ENCODE measurements around the gene LRRC4C. TPM values are rescaled to one million over a fixed set of nuclear protein-coding genes. Genes with fewer than 3 reads are reported as not detected.
"Not testable (repeated sequence)": the region's sequence is repeated elsewhere in the genome, so short reads cannot be mapped to it uniquely, and the experiment has no call there.

LRRC4C gene
- total RNA-seq, 1 donor from 2014 or later = 0.62 TPM

- intact Hi-C loops (cut with DNase I) = no loop called here
- DNase-seq (no peak), ATAC-seq (ENCODE audit: poor library complexity) (no peak)
Observed at GRCh38 chr11:40701027-40701426, 758.4 kb downstream of the LRRC4C start.

GRCh38 chr11:40689823-40690222, 769.6 kb downstream of the LRRC4C start:
- intact Hi-C loops (cut with DNase I) = no loop called here
- ATAC-seq (ENCODE audit: poor library complexity) = no peak
- DNase-seq = no peak

GRCh38 chr11:40688369-40688768, 771.1 kb downstream of the LRRC4C start:
- DNase-seq = no peak
- no peak for ATAC-seq (ENCODE audit: poor library complexity)
- intact Hi-C loops (cut with DNase I) = no loop called here

GRCh38 chr11:40686765-40687164, 772.7 kb downstream of the LRRC4C start:
- intact Hi-C loops (cut with DNase I) = no loop called here
- ATAC-seq (ENCODE audit: poor library complexity) = no peak
- DNase-seq = no peak

- DNase-seq (no peak), ATAC-seq (ENCODE audit: poor library complexity) (no peak)
- intact Hi-C loops (cut with DNase I) = no loop called here
Observed at GRCh38 chr11:40683010-40683409, 776.4 kb downstream of the LRRC4C start.

GRCh38 chr11:40679276-40679675, 780.2 kb downstream of the LRRC4C start:
- intact Hi-C loops (cut with DNase I) = no loop called here
- DNase-seq = no peak
- no peak for ATAC-seq (ENCODE audit: poor library complexity)

GRCh38 chr11:40647295-40647694, 812.2 kb downstream of the LRRC4C start:
- no peak for ATAC-seq (ENCODE audit: poor library complexity)
- intact Hi-C loops (cut with DNase I) = no loop called here

GRCh38 chr11:40642284-40642683, 817.2 kb downstream of the LRRC4C start:
- no peak for DNase-seq
- no peak for ATAC-seq (ENCODE audit: poor library complexity)
- intact Hi-C loops (cut with DNase I) = no loop called here

More at GRCh38 chr11:40647295-40647694, 812.2 kb downstream of the LRRC4C start:
- no peak for DNase-seq

- DNase-seq (no peak), ATAC-seq (ENCODE audit: poor library complexity) (no peak)
- intact Hi-C loops (cut with DNase I) = no loop called here
Observed at GRCh38 chr11:40619654-40620053, 839.8 kb downstream of the LRRC4C start.

- intact Hi-C loops (cut with DNase I) = no loop called here
- no peak for DNase-seq
- ATAC-seq (ENCODE audit: poor library complexity) = no peak
Observed at GRCh38 chr11:40606800-40607199, 852.7 kb downstream of the LRRC4C start.

- DNase-seq (no peak), ATAC-seq (ENCODE audit: poor library complexity) (no peak)
- intact Hi-C loops (cut with DNase I) = no loop called here
Observed at GRCh38 chr11:40602866-40603552, 856.4 kb downstream of the LRRC4C start.

- no peak for ATAC-seq (ENCODE audit: poor library complexity)
- no peak for DNase-seq
- intact Hi-C loops (cut with DNase I) = no loop called here
Observed at GRCh38 chr11:40597546-40598113, 861.8 kb downstream of the LRRC4C start.

- intact Hi-C loops (cut with DNase I) = no loop called here
- no peak for DNase-seq
- ATAC-seq (ENCODE audit: poor library complexity) = no peak
Observed at GRCh38 chr11:40573254-40573891, 886.1 kb downstream of the LRRC4C start.

- intact Hi-C loops (cut with DNase I) = no loop called here
- no peak for ATAC-seq (ENCODE audit: poor library complexity)
Observed at GRCh38 chr11:40569947-40570531, 889.4 kb downstream of the LRRC4C start.

GRCh38 chr11:40567392-40567791, 892.1 kb downstream of the LRRC4C start:
- no peak for DNase-seq
- no peak for ATAC-seq (ENCODE audit: poor library complexity)
- intact Hi-C loops (cut with DNase I) = no loop called here

More at GRCh38 chr11:40569947-40570531, 889.4 kb downstream of the LRRC4C start:
- DNase-seq = no peak

- ATAC-seq (ENCODE audit: poor library complexity) (no peak), DNase-seq (no peak)
- intact Hi-C loops (cut with DNase I) = no loop called here
Observed at GRCh38 chr11:40544162-40544561, 915.3 kb downstream of the LRRC4C start.

GRCh38 chr11:40542821-40543220, 916.6 kb downstream of the LRRC4C start:
- no peak for ATAC-seq (ENCODE audit: poor library complexity)
- intact Hi-C loops (cut with DNase I) = no loop called here
- no peak for DNase-seq

- intact Hi-C loops (cut with DNase I) = no loop called here
- DNase-seq (no peak), ATAC-seq (ENCODE audit: poor library complexity) (no peak)
Observed at GRCh38 chr11:40537734-40538133, 921.7 kb downstream of the LRRC4C start.

- intact Hi-C loops (cut with DNase I); ATAC-seq (ENCODE audit: poor library complexity); DNase-seq: not testable (repeated sequence)
Observed at GRCh38 chr11:40522080-40522479, 937.4 kb downstream of the LRRC4C start.

- DNase-seq (no peak), ATAC-seq (ENCODE audit: poor library complexity) (no peak)
- intact Hi-C loops (cut with DNase I) = no loop called here
Observed at GRCh38 chr11:40517122-40517521, 942.3 kb downstream of the LRRC4C start.
